Measurements from ENCODE around the gene AEBP1. TPM values are rescaled to one million over a fixed set of nuclear protein-coding genes. Genes with fewer than 3 reads are reported as not detected.

The AEBP1 gene
- total RNA-seq, 1 donor from 2014 or later = 21.7 TPM

DNA sequence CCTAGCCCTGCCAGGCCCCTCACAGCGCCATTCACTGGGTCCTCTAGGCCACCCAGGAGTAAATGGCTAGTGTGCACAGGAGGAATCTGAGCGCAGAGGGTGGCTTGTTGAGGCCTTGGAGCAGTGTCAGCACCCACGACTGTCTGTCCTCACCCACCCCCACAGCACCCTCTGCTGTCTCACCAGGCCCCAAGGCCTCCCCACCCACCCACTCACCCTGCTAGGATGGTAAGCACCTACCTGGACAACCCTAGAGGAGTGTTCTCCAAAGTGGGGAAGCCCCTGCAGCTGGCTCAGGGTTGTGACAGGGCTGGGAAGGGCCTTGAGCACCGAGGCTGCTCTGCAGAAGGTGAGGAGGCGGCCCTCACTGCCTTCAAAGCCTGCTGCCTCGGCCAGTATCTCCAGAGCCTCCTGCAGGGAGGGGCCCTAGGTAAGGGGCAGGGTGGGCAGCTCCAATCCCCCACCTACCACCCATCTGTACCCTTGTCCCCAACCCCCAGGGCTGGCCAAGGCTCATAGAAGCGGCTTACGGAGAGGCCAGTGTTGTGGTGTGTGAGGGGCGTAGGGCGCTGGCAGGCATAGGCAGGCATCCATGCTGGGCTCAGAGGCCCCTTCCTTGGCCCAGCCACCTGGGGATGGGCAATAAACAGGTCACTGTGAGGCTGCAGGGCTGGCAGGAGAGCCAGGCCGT lies 24.7 kb upstream of the AEBP1 start:
- Mint-ChIP-seq H3K27me3 (no peaks in the 10 kb centered on the region), H3K4me3 (no peak overlapping the region), H3K9me3 (no peaks in the 10 kb centered on the region), H3K4me1 (peaks cover 70% of the 10 kb centered on the region), H3K36me3 (ENCODE audit: low read depth) (peaks cover 56% of the 10 kb centered on the region), H3K27ac (peak overlapping the region; percentile 92)
- POLR2A ChIA-PET = interaction anchor here (1.5 to 3.5 kb wide), 2 partner anchors 21 to 34 kb away, joined by 6 to 52 read pairs; partner anchors contain the start of gene DBNL
- TF ChIP-seq, protein P1, sequence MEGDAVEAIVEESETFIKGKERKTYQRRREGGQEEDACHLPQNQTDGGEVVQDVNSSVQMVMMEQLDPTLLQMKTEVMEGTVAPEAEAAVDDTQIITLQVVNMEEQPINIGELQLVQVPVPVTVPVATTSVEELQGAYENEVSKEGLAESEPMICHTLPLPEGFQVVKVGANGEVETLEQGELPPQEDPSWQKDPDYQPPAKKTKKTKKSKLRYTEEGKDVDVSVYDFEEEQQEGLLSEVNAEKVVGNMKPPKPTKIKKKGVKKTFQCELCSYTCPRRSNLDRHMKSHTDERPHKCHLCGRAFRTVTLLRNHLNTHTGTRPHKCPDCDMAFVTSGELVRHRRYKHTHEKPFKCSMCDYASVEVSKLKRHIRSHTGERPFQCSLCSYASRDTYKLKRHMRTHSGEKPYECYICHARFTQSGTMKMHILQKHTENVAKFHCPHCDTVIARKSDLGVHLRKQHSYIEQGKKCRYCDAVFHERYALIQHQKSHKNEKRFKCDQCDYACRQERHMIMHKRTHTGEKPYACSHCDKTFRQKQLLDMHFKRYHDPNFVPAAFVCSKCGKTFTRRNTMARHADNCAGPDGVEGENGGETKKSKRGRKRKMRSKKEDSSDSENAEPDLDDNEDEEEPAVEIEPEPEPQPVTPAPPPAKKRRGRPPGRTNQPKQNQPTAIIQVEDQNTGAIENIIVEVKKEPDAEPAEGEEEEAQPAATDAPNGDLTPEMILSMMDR (IDR thresholded peaks at IDR 0.05) = no peak
- CTCF ChIA-PET = interaction anchor here (1.5 kb wide), 1 partner anchor 36 kb away, joined by 3 read pairs; no protein-coding TSS in a partner anchor
- ATAC-seq (ENCODE audit: low read depth) (no peak), DNase-seq (no peak)
- intact Hi-C loops (cut with micrococcal nuclease) = no loop called here

DNA sequence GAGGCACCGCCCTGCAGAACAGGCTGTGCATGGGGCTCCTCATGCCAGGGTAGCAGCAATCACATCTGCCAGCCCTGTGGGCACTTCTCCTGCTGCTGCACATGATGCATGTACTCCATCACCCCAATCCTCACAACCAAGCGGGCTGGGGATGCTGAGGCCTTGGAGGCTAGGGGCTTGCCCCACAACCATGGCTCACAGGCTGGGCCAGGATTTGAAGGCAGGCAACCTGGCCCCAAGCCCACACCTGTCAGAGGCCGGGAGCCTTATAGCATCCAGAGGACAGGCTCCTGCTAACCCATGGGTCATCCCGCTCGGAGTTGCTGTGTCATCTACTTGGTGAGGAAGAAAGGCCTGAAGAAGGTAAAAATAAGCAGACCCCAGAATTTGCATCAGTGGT lies 24.0 kb upstream of the AEBP1 start:
- TF ChIP-seq, protein P1 (IDR thresholded peaks at IDR 0.05) = no peak
- ATAC-seq (ENCODE audit: low read depth) (no peak), DNase-seq (no peak)
- CTCF ChIA-PET = interaction anchor here (0.7 to 1.5 kb wide), 2 partner anchors 7 to 35 kb away, joined by 3 read pairs; no protein-coding TSS in a partner anchor
- no peaks in the 10 kb centered on the region for H3K27me3 Mint-ChIP-seq
- H3K4me3 Mint-ChIP-seq = no peak overlapping the region
- no peaks in the 10 kb centered on the region for H3K9me3 Mint-ChIP-seq
- intact Hi-C loops (cut with micrococcal nuclease) = no loop called here
- peaks cover 56% of the 10 kb centered on the region for H3K36me3 Mint-ChIP-seq (ENCODE audit: low read depth)
- POLR2A ChIA-PET = interaction anchor here (0.8 to 3.5 kb wide), 4 partner anchors 8 to 67 kb away, joined by 3 to 52 read pairs (median 7); partner anchors contain the start of gene DBNL
- H3K4me1 Mint-ChIP-seq = peaks cover 64% of the 10 kb centered on the region
- H3K27ac Mint-ChIP-seq = peak overlapping the region; percentile 96

DNA sequence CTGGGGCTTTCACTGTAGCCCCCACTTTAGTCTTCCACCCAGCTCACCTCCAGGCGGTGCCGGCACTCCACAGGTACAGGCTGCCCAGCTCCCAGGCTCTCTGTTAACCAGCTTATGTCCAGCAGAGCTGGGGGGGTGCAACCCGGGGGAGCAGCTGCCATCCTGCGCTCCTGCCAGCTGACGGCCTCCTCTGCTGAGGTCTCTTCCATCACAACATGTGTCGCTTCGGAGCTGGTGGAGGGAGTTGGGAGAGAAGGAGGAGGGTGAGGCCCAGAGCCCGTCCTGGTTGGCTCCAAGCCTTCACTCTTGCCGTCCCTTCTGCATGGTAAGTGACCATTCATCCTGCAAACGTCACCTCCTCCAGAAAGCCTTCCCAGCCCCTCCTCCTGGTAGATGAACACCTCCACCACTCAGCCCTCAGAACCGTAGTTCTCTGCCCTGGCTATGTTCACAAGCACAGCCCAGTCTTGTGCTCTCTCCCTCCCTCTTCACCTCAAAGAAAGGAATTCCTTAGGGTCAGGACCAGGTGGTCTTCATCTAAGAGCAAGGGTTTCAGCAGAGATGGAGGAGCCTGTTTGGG lies 23.4 kb upstream of the AEBP1 start:
- ChIA-PET CTCF (interaction anchor here (0.7 to 1.5 kb wide), 7 partner anchors 8 to 120 kb away, joined by 3 to 5 read pairs (median 3); partner anchors contain the start of genes POLD2 and YKT6), POLR2A (interaction anchor here (0.7 to 3.5 kb wide), 13 partner anchors 8 to 67 kb away, joined by 3 to 52 read pairs (median 7); partner anchors contain the start of genes DBNL, PGAM2 and POLD2)
- TF ChIP-seq, protein P1 (IDR thresholded peaks at IDR 0.05) = no peak
- no peaks in the 10 kb centered on the region for H3K9me3 Mint-ChIP-seq
- no peaks in the 10 kb centered on the region for H3K27me3 Mint-ChIP-seq
- ATAC-seq (ENCODE audit: low read depth) (no peak), DNase-seq (no peak)
- H3K36me3 Mint-ChIP-seq (ENCODE audit: low read depth) = peaks cover 50% of the 10 kb centered on the region
- intact Hi-C loops (cut with micrococcal nuclease) = loop anchor here (1.0 kb wide), 1 partner anchor 485 kb away; no protein-coding TSS in a partner anchor
- peak overlapping the region; percentile 96 for H3K27ac Mint-ChIP-seq
- peak overlapping the region; percentile 89 for H3K4me3 Mint-ChIP-seq
- H3K4me1 Mint-ChIP-seq = peaks cover 58% of the 10 kb centered on the region

DNA sequence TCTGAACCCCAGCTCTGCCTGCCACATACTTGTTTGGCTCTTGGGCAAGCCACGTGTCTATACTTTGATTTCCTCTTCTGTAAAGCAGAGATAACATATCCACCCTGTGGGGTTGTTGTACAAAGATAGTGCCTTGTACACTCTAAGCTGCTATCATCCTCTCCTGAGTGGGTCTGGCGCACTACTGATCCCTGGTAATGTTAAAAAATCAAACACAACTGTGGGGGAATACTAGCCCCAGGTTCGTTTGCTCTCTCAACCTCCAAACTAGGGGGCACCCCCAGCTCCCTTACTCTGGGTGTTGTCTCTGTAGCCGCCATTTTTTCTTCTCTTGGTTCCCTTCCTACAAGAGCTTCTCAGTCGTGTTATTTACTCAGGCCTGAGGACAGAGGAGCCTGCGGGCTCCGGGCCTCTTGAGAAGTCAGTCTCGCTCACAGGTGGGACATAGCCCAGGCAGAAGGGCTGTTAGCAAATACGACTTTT lies 22.8 kb upstream of the AEBP1 start:
- intact Hi-C loops (cut with micrococcal nuclease) = loop anchor here (1.0 kb wide), 1 partner anchor 484 kb away; no protein-coding TSS in a partner anchor
- peak overlapping the region; percentile 89 for H3K4me3 Mint-ChIP-seq
- POLR2A ChIA-PET = interaction anchor here (0.7 to 3.5 kb wide), 14 partner anchors 13 to 66 kb away, joined by 3 to 52 read pairs (median 7); partner anchors contain the start of genes DBNL, PGAM2 and POLD2
- H3K9me3 Mint-ChIP-seq = no peaks in the 10 kb centered on the region
- CTCF ChIA-PET = interaction anchor here (0.8 to 1.2 kb wide), 5 partner anchors 9 to 120 kb away, joined by 3 to 5 read pairs (median 3); partner anchors contain the start of genes POLD2 and YKT6
- H3K36me3 Mint-ChIP-seq (ENCODE audit: low read depth) = peaks cover 45% of the 10 kb centered on the region
- H3K27me3 Mint-ChIP-seq = no peaks in the 10 kb centered on the region
- peaks cover 54% of the 10 kb centered on the region for H3K4me1 Mint-ChIP-seq
- ATAC-seq (ENCODE audit: low read depth) (no peak), DNase-seq (no peak)
- TF ChIP-seq, protein P1 (IDR thresholded peaks at IDR 0.05) = no peak
- peak overlapping the region; percentile 96 for H3K27ac Mint-ChIP-seq

Data from activated B cell treated with CpG ODN at 0.5 μM for 24 hours (primary cell).